ENCODE data around the gene TAP2.

DNA sequence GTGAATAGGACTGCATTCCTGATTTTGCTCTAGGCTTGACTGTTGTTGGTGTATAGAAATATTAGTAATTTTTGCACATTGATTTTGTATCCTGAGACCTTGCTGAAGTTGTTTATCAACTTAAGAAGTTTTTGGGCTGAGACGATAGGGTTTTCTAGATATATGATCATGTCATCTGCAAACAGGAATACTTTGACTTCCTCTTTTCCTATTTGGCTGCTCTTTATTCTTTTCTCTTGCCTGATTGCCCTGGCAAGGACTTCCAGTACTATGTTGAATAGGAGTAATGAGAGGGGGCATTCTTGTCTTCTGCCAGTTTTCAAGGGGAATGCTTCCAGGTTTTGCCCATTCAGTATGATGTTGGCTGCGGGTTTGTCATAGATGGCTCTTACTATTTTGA is 35.1 kb downstream of the TAP2 start:
- TF ChIP-seq ZFP82 (CRISPR knock-in tag; IDR thresholded peaks at IDR 0.05; ENCODE audit: borderline replicate concordance) (no peak), POLR2AphosphoS5 (IDR thresholded peaks at IDR 0.05; ENCODE audit: low read depth, low read length) (no peak), SIN3A (IDR thresholded peaks at IDR 0.05; ENCODE audit: borderline replicate concordance, low read depth, low read length) (no peak), SRSF1 (optimal IDR thresholded peaks at IDR 0.05; ENCODE audit: low read depth, low read length) (no peak), CBFB (CRISPR knock-in tag; IDR thresholded peaks at IDR 0.05) (no peak), XBP1 (CRISPR knock-in tag; IDR thresholded peaks at IDR 0.05) (no peak), STAT5B (CRISPR knock-in tag; IDR thresholded peaks at IDR 0.05) (no peak), ZNF333 (CRISPR knock-in tag; IDR thresholded peaks at IDR 0.05; ENCODE audit: borderline replicate concordance) (no peak)
- TF ChIP-seq, protein P1, sequence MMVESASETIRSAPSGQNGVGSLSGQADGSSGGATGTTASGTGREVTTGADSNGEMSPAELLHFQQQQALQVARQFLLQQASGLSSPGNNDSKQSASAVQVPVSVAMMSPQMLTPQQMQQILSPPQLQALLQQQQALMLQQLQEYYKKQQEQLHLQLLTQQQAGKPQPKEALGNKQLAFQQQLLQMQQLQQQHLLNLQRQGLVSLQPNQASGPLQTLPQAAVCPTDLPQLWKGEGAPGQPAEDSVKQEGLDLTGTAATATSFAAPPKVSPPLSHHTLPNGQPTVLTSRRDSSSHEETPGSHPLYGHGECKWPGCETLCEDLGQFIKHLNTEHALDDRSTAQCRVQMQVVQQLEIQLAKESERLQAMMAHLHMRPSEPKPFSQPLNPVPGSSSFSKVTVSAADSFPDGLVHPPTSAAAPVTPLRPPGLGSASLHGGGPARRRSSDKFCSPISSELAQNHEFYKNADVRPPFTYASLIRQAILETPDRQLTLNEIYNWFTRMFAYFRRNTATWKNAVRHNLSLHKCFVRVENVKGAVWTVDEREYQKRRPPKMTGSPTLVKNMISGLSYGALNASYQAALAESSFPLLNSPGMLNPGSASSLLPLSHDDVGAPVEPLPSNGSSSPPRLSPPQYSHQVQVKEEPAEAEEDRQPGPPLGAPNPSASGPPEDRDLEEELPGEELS (CRISPR knock-in tag; IDR thresholded peaks at IDR 0.05), result no peak
- TF ChIP-seq, protein P2, sequence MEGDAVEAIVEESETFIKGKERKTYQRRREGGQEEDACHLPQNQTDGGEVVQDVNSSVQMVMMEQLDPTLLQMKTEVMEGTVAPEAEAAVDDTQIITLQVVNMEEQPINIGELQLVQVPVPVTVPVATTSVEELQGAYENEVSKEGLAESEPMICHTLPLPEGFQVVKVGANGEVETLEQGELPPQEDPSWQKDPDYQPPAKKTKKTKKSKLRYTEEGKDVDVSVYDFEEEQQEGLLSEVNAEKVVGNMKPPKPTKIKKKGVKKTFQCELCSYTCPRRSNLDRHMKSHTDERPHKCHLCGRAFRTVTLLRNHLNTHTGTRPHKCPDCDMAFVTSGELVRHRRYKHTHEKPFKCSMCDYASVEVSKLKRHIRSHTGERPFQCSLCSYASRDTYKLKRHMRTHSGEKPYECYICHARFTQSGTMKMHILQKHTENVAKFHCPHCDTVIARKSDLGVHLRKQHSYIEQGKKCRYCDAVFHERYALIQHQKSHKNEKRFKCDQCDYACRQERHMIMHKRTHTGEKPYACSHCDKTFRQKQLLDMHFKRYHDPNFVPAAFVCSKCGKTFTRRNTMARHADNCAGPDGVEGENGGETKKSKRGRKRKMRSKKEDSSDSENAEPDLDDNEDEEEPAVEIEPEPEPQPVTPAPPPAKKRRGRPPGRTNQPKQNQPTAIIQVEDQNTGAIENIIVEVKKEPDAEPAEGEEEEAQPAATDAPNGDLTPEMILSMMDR (CRISPR knock-in tag; IDR thresholded peaks at IDR 0.05), result no peak
- TF ChIP-seq, protein P3, sequence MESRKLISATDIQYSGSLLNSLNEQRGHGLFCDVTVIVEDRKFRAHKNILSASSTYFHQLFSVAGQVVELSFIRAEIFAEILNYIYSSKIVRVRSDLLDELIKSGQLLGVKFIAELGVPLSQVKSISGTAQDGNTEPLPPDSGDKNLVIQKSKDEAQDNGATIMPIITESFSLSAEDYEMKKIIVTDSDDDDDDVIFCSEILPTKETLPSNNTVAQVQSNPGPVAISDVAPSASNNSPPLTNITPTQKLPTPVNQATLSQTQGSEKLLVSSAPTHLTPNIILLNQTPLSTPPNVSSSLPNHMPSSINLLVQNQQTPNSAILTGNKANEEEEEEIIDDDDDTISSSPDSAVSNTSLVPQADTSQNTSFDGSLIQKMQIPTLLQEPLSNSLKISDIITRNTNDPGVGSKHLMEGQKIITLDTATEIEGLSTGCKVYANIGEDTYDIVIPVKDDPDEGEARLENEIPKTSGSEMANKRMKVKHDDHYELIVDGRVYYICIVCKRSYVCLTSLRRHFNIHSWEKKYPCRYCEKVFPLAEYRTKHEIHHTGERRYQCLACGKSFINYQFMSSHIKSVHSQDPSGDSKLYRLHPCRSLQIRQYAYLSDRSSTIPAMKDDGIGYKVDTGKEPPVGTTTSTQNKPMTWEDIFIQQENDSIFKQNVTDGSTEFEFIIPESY (CRISPR knock-in tag; IDR thresholded peaks at IDR 0.05), result no peak
